Mesendoderm (in vitro differentiated cells): ENCODE data around the gene PMM1.

Experiments used
- DNase-seq: peaks from one replicate; pipeline ENCODE4 v3.0.0; 2013
- H2AK5ac ChIP-seq: 2 replicates; pipeline ENCODE4 v1.6.1; 2013; ENCODE audit warnings: low read length, inconsistent platforms
- H2BK120ac ChIP-seq: 2 replicates; pipeline ENCODE4 v1.6.1; 2013; ENCODE audit warnings: low read depth, mild to moderate bottlenecking, low read length, moderate library complexity, mixed read lengths
- H2BK15ac ChIP-seq: replicated peaks from 2 replicates; pipeline ENCODE4 v1.6.1; 2013; ENCODE audit warnings: low read depth, mild to moderate bottlenecking, moderate library complexity
- H2BK5ac ChIP-seq: 2 replicates; pipeline ENCODE4 v1.6.1; 2013; ENCODE audit warnings: low read length, inconsistent platforms
- H3K18ac ChIP-seq: 2 replicates; pipeline ENCODE4 v1.6.1; 2013; ENCODE audit warnings: mild to moderate bottlenecking, low read length, mixed read lengths
- H3K23ac ChIP-seq: one replicate; pipeline ENCODE4 v1.6.1; 2013; ENCODE audit warnings: low read length
- H3K27ac ChIP-seq: 2 replicates; pipeline ENCODE4 v1.5.1; 2013; ENCODE audit warnings: low read depth, mild to moderate bottlenecking, inconsistent platforms, low read length, moderate library complexity
- H3K27me3 ChIP-seq: 2 replicates; pipeline ENCODE4 v1.6.1; 2013; ENCODE audit warnings: low read length, control low read depth, mild to moderate bottlenecking, inconsistent platforms; ENCODE audit not compliant: insufficient read depth, poor library complexity
- H3K36me3 ChIP-seq: 2 replicates; pipeline ENCODE4 v1.6.1; 2013; ENCODE audit warnings: low read length, inconsistent platforms; ENCODE audit not compliant: control insufficient read depth, insufficient read depth
- H3K4ac ChIP-seq: one replicate; pipeline ENCODE4 v1.6.1; 2013; ENCODE audit warnings: low read depth, mild to moderate bottlenecking, low read length, moderate library complexity
- H3K4me1 ChIP-seq: 2 replicates; pipeline ENCODE4 v1.6.1; 2013; ENCODE audit warnings: low read depth, low read length, inconsistent platforms; ENCODE audit not compliant: control insufficient read depth
- H3K4me2 ChIP-seq: 2 replicates; pipeline ENCODE4 v1.6.1; 2013; ENCODE audit warnings: low read length
- H3K4me3 ChIP-seq: 2 replicates; pipeline ENCODE4 v1.5.1; 2013; ENCODE audit warnings: mild to moderate bottlenecking, low read length
- H3K56ac ChIP-seq: one replicate; pipeline ENCODE4 v1.6.1; 2013; ENCODE audit warnings: low read length
- H3K79me1 ChIP-seq: 2 replicates; pipeline ENCODE4 v1.6.1; 2013; ENCODE audit warnings: low read length, inconsistent platforms
- H3K79me2 ChIP-seq: 2 replicates; pipeline ENCODE4 v1.6.1; 2013; ENCODE audit warnings: mild to moderate bottlenecking, low read length; ENCODE audit not compliant: control insufficient read depth, insufficient read depth
- H3K9ac ChIP-seq: 2 replicates; pipeline ENCODE4 v1.6.1; 2013; ENCODE audit warnings: low read length, inconsistent platforms
- H4K5ac ChIP-seq: one replicate; pipeline ENCODE4 v1.6.1; 2013; ENCODE audit warnings: low read length
- H4K8ac ChIP-seq: one replicate; pipeline ENCODE4 v1.6.1; 2013; ENCODE audit warnings: low read depth, mild to moderate bottlenecking, control low read depth, low read length, moderate library complexity
- WGBS: extraction: QIAGEN DNeasy Blood & Tissue Kit; methylation state at CpG from one replicate; pipeline ENCODE4 v1.1.7; 2013; ENCODE audit warnings: low lambda C conversion rate, missing lambda C conversion rate; ENCODE audit not compliant: insufficient coverage; ENCODE audit errors: extremely low coverage; 5-methylcytosine and 5-hydroxymethylcytosine counted together

Gene PMM1

DNA sequence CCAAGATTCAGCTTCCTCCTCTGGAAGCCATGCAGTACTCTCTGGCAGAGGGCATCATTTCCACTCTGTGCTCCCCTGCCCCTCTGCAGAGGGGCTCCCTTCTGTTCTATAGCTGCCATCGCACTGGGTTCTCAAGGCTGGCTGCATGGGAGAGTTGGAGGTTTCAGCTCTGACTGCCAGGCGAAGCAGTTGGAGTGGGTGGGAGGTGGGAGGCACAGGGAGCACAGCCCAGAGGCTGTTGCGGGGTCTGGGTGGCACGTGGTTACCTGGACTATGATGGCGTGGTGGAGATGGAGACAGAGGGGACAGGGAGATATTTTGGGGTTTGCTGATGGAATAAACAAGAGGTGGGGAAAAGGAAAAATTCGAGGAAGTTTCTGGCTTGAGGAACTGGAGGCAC, 4.8 kb downstream of the PMM1 start:
- no peaks in the 10 kb centered on the region for H3K79me2 ChIP-seq
- no peak overlapping the region for H3K56ac ChIP-seq
- no peak overlapping the region for H2BK5ac ChIP-seq

DNA sequence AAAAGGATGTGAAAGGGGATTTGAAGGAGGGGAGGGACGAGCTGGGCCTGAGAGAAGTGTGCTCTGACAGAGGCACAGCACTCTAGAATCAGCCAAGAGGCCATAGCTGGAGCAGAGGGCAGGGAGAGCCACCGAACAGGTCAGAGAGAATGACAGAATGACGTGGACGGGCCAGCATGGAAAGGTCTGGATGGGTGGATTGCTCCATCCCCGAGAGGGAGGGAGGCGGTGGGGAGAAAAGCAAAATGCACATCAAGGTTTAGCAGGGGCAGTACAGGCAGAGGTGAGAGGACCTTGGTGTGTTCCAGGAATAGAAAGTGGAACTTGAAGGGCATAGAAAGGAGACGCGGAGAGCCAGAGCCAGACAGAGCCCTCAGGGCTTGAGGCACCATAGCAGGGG, 6.9 kb downstream of the PMM1 start:
- no peak overlapping the region for H3K23ac ChIP-seq
- H3K79me2 ChIP-seq, result no peaks in the 10 kb centered on the region
- H3K27me3 ChIP-seq, result no peaks in the 10 kb centered on the region
- no peak overlapping the region for H3K4me2 ChIP-seq
- H4K5ac ChIP-seq, result no peak overlapping the region
- H3K36me3 ChIP-seq, result no peaks in the 10 kb centered on the region
- WGBS, result no CpG with 5 or more reads among the region's 8 CpGs
- no peak overlapping the region for H2AK5ac ChIP-seq
- H3K18ac ChIP-seq, result no peak overlapping the region
- H3K9ac ChIP-seq, result no peak overlapping the region
- no peak overlapping the region for H2BK5ac ChIP-seq
- no peak overlapping the region for H3K4ac ChIP-seq
- no peak overlapping the region for H3K4me3 ChIP-seq
- H4K8ac ChIP-seq, result no peak overlapping the region
- H2BK15ac ChIP-seq, result no peak overlapping the region
- no peaks in the 10 kb centered on the region for H3K4me1 ChIP-seq
- H2BK120ac ChIP-seq, result no peak overlapping the region
- no peaks in the 10 kb centered on the region for H3K79me1 ChIP-seq
- no peak for DNase-seq
- no peak overlapping the region for H3K56ac ChIP-seq
- H3K27ac ChIP-seq, result no peak overlapping the region

More for the DNA sequence above, 4.8 kb downstream of the PMM1 start:
- no peaks in the 10 kb centered on the region for H3K79me1 ChIP-seq
- H3K36me3 ChIP-seq, result no peaks in the 10 kb centered on the region
- DNase-seq, result no peak
- no peak overlapping the region for H3K23ac ChIP-seq
- no peak overlapping the region for H3K4me3 ChIP-seq
- H4K8ac ChIP-seq, result no peak overlapping the region
- H3K18ac ChIP-seq, result no peak overlapping the region
- WGBS, result no CpG with 5 or more reads among the region's 6 CpGs
- no peaks in the 10 kb centered on the region for H3K4me1 ChIP-seq
- H3K4ac ChIP-seq, result no peak overlapping the region
- H2BK15ac ChIP-seq, result no peak overlapping the region
- H3K27ac ChIP-seq, result no peak overlapping the region
- no peak overlapping the region for H2BK120ac ChIP-seq
- H3K4me2 ChIP-seq, result no peak overlapping the region
- no peaks in the 10 kb centered on the region for H3K27me3 ChIP-seq
- no peak overlapping the region for H4K5ac ChIP-seq
- no peak overlapping the region for H2AK5ac ChIP-seq
- no peak overlapping the region for H3K9ac ChIP-seq

DNA sequence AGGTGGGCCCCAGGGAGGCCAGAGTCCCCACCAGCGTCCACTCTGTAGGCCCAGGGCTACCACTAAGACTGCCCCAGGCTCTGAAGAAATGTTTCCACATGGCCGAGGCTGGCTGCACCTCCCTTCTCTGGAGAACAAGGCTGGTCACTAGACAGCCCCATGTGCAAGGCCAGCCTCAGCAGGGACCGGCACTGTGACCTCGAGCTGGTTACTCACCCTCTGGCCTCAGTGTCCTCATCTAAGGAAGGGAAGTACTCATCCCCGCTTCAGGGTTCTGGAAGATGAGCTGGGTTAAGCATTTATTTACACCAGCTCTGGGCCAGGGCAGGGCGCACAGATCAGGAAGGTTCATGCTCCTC, 9.7 kb downstream of the PMM1 start:
- no peaks in the 10 kb centered on the region for H3K4me1 ChIP-seq
- H2BK120ac ChIP-seq, result no peak overlapping the region
- H4K8ac ChIP-seq, result no peak overlapping the region
- H3K4me3 ChIP-seq, result no peak overlapping the region
- no peak overlapping the region for H3K4me2 ChIP-seq
- no peak for DNase-seq
- no peaks in the 10 kb centered on the region for H3K36me3 ChIP-seq
- H3K4ac ChIP-seq, result no peak overlapping the region
- no peak overlapping the region for H3K9ac ChIP-seq
- H3K56ac ChIP-seq, result no peak overlapping the region
- H3K79me1 ChIP-seq, result no peaks in the 10 kb centered on the region
- no peak overlapping the region for H4K5ac ChIP-seq
- H3K27ac ChIP-seq, result no peak overlapping the region
- no peaks in the 10 kb centered on the region for H3K79me2 ChIP-seq
- H3K18ac ChIP-seq, result no peak overlapping the region
- no peaks in the 10 kb centered on the region for H3K27me3 ChIP-seq
- no CpG with 5 or more reads among the region's 6 CpGs for WGBS
- no peak overlapping the region for H2BK15ac ChIP-seq
- no peak overlapping the region for H3K23ac ChIP-seq
- H2AK5ac ChIP-seq, result no peak overlapping the region
- no peak overlapping the region for H2BK5ac ChIP-seq

DNA sequence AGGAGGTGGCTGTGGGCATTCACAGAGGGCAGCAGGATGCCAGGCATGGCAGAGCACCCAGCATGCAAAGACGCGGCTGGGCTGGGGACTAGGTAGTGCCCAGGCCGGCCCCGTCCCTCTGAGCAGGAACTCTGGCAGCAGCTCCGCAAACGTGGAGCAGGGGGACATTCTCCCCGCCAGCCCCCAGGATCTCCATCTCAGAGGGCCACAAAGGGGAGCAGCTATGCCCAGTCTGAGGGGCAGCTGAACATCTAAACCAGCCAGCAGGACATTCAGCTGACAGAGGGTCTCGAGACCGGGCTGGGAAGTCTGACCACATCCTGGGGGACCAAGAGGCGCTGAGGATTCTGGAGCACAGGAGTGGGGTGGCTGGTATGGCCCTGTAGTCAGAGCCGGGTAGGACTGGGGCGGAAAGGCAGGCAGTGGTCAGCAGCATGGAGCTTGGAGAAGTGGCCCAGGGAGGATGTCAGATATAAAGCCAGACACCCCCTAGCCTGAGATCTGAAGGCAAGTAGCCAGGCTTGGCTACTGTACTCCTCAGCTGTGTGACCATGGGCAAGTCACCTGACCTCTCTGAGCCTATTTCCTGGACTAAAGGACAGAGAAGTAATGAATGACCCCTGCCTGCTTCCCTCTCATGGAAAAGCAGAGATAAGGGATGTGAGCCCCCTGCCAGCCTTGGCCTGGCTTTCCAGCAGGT, 10.2 kb downstream of the PMM1 start:
- no peak overlapping the region for H3K9ac ChIP-seq
- no peaks in the 10 kb centered on the region for H3K27me3 ChIP-seq
- H3K56ac ChIP-seq, result no peak overlapping the region
- no peak overlapping the region for H3K18ac ChIP-seq
- H4K5ac ChIP-seq, result no peak overlapping the region
- no peak for DNase-seq
- no peak overlapping the region for H2BK120ac ChIP-seq
- H3K36me3 ChIP-seq, result no peaks in the 10 kb centered on the region
- no CpG with 5 or more reads among the region's 12 CpGs for WGBS
- no peaks in the 10 kb centered on the region for H3K79me1 ChIP-seq
- H4K8ac ChIP-seq, result no peak overlapping the region
- no peak overlapping the region for H2AK5ac ChIP-seq
- no peak overlapping the region for H2BK15ac ChIP-seq
- no peak overlapping the region for H3K4me3 ChIP-seq
- no peaks in the 10 kb centered on the region for H3K4me1 ChIP-seq
- no peak overlapping the region for H3K23ac ChIP-seq
- H3K4me2 ChIP-seq, result no peak overlapping the region
- H2BK5ac ChIP-seq, result no peak overlapping the region
- no peak overlapping the region for H3K4ac ChIP-seq
- H3K27ac ChIP-seq, result no peak overlapping the region
- no peaks in the 10 kb centered on the region for H3K79me2 ChIP-seq

DNA sequence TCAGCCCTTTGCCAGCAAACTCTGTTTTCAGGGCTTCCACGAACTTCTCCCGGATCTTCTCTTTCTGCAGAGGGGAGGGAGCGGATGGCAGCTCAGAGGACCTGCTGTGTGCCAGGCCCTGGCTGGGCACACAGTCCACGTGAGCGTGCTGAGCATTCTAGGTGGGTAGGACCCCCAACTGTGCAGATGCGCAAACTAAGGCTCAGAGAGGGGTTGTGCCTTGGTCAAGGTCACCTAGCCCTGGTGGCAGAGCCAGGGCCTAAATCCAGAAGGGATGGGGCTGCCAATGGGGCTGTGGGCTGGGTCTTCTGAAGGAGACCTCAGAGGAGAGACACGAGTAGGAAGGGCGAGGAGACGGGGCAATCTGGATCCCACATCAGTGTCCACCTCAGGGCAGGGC, 10.8 kb downstream of the PMM1 start:
- WGBS, result no CpG with 5 or more reads among the region's 9 CpGs

DNA sequence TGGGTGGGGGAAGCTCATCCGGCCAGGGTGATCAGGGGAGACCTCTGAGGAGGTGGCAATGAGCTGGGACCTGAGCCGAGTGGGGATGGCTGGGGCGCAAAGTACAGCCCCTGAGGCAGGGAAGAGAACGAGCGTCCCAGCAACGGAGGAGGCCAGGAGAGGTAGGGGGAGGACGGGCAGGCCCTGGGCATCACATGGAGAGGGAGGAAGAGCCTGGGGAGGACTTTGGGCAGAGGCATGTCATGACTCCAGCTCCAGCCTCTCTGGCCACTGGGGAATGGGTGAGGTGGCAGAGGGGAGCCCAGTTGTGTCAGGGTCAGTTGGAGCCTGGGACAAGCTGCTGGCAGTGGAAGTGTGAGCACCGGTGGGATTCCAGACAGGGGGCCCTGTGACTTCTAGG, 11.5 kb downstream of the PMM1 start:
- Histone ChIP-seq H3K18ac (no peak overlapping the region), H3K4me3 (no peak overlapping the region), H3K27me3 (no peaks in the 10 kb centered on the region), H4K5ac (no peak overlapping the region), H3K79me2 (no peaks in the 10 kb centered on the region), H2BK15ac (no peak overlapping the region), H3K79me1 (no peaks in the 10 kb centered on the region), H3K56ac (no peak overlapping the region), H3K4me1 (no peaks in the 10 kb centered on the region), H3K4me2 (no peak overlapping the region), H2BK5ac (no peak overlapping the region), H3K9ac (no peak overlapping the region), H3K36me3 (no peaks in the 10 kb centered on the region), H3K27ac (no peak overlapping the region), H4K8ac (no peak overlapping the region), H3K4ac (no peak overlapping the region), H2AK5ac (no peak overlapping the region), H3K23ac (no peak overlapping the region), H2BK120ac (no peak overlapping the region)
- WGBS, result no CpG with 5 or more reads among the region's 8 CpGs
- DNase-seq, result no peak

More for the DNA sequence above, 10.8 kb downstream of the PMM1 start:
- H2BK120ac ChIP-seq, result no peak overlapping the region
- no peaks in the 10 kb centered on the region for H3K79me1 ChIP-seq
- H4K8ac ChIP-seq, result no peak overlapping the region
- H3K9ac ChIP-seq, result no peak overlapping the region
- no peak overlapping the region for H3K23ac ChIP-seq
- H3K27me3 ChIP-seq, result no peaks in the 10 kb centered on the region
- no peaks in the 10 kb centered on the region for H3K36me3 ChIP-seq
- no peaks in the 10 kb centered on the region for H3K4me1 ChIP-seq
- H3K4me2 ChIP-seq, result no peak overlapping the region
- H4K5ac ChIP-seq, result no peak overlapping the region
- no peak overlapping the region for H2BK5ac ChIP-seq
- no peak overlapping the region for H3K18ac ChIP-seq
- H3K4ac ChIP-seq, result no peak overlapping the region
- H3K4me3 ChIP-seq, result no peak overlapping the region
- no peak overlapping the region for H3K27ac ChIP-seq
- H3K79me2 ChIP-seq, result no peaks in the 10 kb centered on the region
- no peak overlapping the region for H2BK15ac ChIP-seq
- H3K56ac ChIP-seq, result no peak overlapping the region
- H2AK5ac ChIP-seq, result no peak overlapping the region
- no peak for DNase-seq
